Loucy (cell line): ENCODE results near the gene DNLZ.
"Not testable (repeated sequence)": the region's sequence is repeated elsewhere in the genome, so short reads cannot be mapped to it uniquely, and the experiment has no call there.

Source experiments
- H2AFZ ChIP-seq: fragments of 200-600 bp; sonication (generic); 2 replicates; pipeline ENCODE4 v1.6.0; 2016; ENCODE audit warnings: antibody characterized with exemption, mild to moderate bottlenecking, low read length, moderate library complexity
- H3F3A ChIP-seq: fragments of 200-600 bp; 2 replicates; pipeline ENCODE4 v1.6.0; 2016; ENCODE audit warnings: antibody characterized with exemption, low read depth, mild to moderate bottlenecking
- H3K27me3 ChIP-seq: fragments of 200-600 bp; sonication (generic); 2 replicates; pipeline ENCODE4 v1.6.1; 2014; ENCODE audit warnings: low read length, mild to moderate bottlenecking; ENCODE audit not compliant: insufficient read depth, poor library complexity, severe bottlenecking
- H3K36me3 ChIP-seq: fragments of 200-600 bp; sonication (generic); 2 replicates; pipeline ENCODE4 v1.6.1; 2016; ENCODE audit warnings: low read length; ENCODE audit not compliant: insufficient read depth
- H3K4me1 ChIP-seq: fragments of 200-600 bp; sonication (generic); 2 replicates; pipeline ENCODE4 v1.5.1; 2014; ENCODE audit warnings: low read length, mild to moderate bottlenecking; ENCODE audit not compliant: insufficient read depth, poor library complexity, severe bottlenecking
- H3K4me2 ChIP-seq: fragments of 200-600 bp; sonication (generic); 2 replicates; pipeline ENCODE4 v1.6.0; 2014; ENCODE audit warnings: antibody characterized with exemption, low read length, low read depth, mild to moderate bottlenecking; ENCODE audit not compliant: poor library complexity, severe bottlenecking
- H3K4me3 ChIP-seq: fragments of 200-600 bp; sonication (generic); 2 replicates; pipeline ENCODE4 v1.5.1; 2014; ENCODE audit warnings: low read length, mild to moderate bottlenecking, mixed read lengths; ENCODE audit not compliant: poor library complexity, severe bottlenecking
- H3K79me2 ChIP-seq: fragments of 200-600 bp; sonication (generic); 2 replicates; pipeline ENCODE4 v1.6.1; 2014; ENCODE audit warnings: low read length; ENCODE audit not compliant: insufficient read depth
- H3K9ac ChIP-seq: fragments of 200-600 bp; sonication (generic); 2 replicates; pipeline ENCODE4 v1.6.0; 2014; ENCODE audit warnings: mild to moderate bottlenecking, low read depth, low read length, moderate library complexity; ENCODE audit not compliant: poor library complexity, severe bottlenecking
- H3K9me2 ChIP-seq: fragments of 200-600 bp; sonication (generic); replicated peaks from 2 replicates; pipeline ENCODE4 v1.6.1; 2016; ENCODE audit warnings: low read depth, low read length, mixed read lengths
- H3K9me3 ChIP-seq: fragments of 200-600 bp; sonication (generic); 2 replicates; pipeline ENCODE4 v1.6.1; 2014; ENCODE audit warnings: mild to moderate bottlenecking, antibody characterized with exemption, low read length, low read depth; ENCODE audit not compliant: insufficient read depth
- H4K20me1 ChIP-seq: fragments of 200-600 bp; sonication (generic); 2 replicates; pipeline ENCODE4 v1.6.0; 2014; ENCODE audit warnings: antibody characterized with exemption, low read length, mild to moderate bottlenecking; ENCODE audit not compliant: insufficient read depth, poor library complexity, severe bottlenecking
- CTCF ChIP-seq: fragments of 200-600 bp; sonication (generic); conservative IDR thresholded peaks from 2 replicates; pipeline ENCODE4 v1.5.1; 2014; ENCODE audit warnings: mild to moderate bottlenecking, antibody characterized with exemption, low read length
- EZH2phosphoT487 ChIP-seq: fragments of 200-600 bp; IDR thresholded peaks from 2 replicates; pipeline ENCODE4 v1.6.1; 2018; ENCODE audit warnings: antibody characterized with exemption, mild to moderate bottlenecking, moderate library complexity, borderline replicate concordance

The DNLZ gene

DNA sequence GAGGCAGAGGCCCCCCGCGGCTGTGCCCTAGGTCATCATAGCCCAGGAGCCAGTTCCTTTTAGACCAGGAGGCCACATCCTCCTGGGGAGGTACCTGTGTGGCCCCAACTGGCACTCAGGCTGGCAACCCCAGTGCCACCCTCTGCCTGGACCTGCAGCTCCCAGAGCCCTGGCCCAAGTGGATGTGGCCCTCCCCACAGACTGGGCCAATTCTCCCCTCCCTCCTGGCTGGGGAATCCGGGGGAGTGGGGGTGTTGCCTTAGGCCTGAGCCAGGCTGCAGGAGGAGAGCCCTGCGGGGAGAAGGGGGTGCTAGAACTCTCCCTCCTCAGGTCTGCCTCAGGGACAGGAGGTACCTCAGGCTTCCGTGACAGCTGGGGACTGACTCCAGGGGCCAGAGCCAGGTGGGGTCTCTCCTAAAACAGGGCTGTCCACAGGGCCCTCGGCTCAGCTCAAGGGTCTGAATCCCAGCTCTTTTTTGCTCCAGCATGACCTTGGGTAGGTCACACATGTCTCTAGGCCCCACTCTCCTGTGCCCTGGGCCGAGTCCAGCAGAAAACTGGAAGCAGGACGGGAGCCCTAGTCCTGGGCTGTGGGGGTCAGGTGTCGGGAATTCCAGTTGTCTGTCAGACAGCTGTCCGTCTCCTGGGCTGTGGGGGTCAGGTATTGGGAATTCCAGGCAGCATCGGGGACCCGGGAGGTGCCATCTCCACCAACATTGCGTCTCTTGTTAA, 9.6 kb downstream of the DNLZ start:
- Histone ChIP-seq H3K36me3 (no peaks in the 10 kb centered on the region), H3K4me2 (no peak overlapping the region), H2AFZ (no peak overlapping the region), H3F3A (no peaks in the 10 kb centered on the region), H3K4me3 (no peak overlapping the region), H3K27me3 (no peaks in the 10 kb centered on the region), H4K20me1 (no peaks in the 10 kb centered on the region), H3K9me2 (no peaks in the 10 kb centered on the region), H3K79me2 (no peaks in the 10 kb centered on the region), H3K9me3 (no peaks in the 10 kb centered on the region), H3K9ac (no peak overlapping the region), H3K4me1 (no peaks in the 10 kb centered on the region)
- TF ChIP-seq EZH2phosphoT487 (no peak), CTCF (no peak)

DNA sequence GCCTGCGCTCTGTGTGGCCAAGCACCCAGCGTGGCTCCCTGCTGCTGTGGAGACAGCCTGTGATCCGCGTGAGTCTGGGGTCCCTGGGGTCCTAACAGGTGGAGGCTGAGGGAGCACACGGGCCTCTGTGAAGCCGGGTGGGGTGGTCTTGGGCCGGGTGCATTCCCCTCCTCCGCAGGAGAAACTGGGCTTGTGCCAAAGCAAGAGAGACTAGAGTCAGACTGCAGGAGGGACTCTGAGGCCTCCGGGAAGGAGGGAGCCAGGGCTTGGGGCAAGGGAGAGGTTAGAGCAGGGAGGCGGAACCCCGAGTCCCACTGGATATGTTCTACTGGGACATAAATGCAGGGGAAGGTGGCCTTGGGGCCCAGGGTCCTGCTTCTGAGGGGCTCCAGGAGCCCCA, 10.5 kb downstream of the DNLZ start:
- Histone ChIP-seq H3K79me2 (no peaks in the 10 kb centered on the region), H3K4me1 (no peaks in the 10 kb centered on the region), H4K20me1 (no peaks in the 10 kb centered on the region), H3K4me2 (no peak overlapping the region), H3K9me3 (no peaks in the 10 kb centered on the region), H3K9ac (no peak overlapping the region), H3K9me2 (no peaks in the 10 kb centered on the region), H3K27me3 (no peaks in the 10 kb centered on the region), H2AFZ (no peak overlapping the region), H3F3A (no peaks in the 10 kb centered on the region), H3K36me3 (no peaks in the 10 kb centered on the region), H3K4me3 (no peak overlapping the region)
- TF ChIP-seq EZH2phosphoT487, result no peak
- TF ChIP-seq CTCF, result no peak

DNA sequence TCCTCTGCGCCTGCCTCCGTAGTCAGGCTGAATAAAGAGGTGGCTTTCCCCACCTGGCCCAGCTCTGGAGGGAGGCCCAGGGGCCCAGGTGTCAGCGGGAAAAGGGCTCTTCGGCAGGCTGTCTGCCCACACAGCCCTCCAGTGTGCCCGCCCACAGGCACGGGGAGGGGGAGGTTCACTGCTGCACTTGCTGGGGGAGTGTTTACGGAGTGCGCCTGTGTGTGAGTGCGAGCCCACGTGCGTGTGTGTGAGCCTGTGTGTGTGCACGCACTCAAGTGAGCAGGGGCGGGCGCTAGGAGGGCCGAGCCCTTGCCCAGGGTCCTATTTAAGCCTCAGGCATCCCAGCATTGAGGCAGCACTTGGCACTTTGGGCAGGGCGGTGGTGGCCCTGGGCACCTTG, 10.9 kb downstream of the DNLZ start:
- Histone ChIP-seq H3K4me1 (no peaks in the 10 kb centered on the region), H3K36me3 (no peaks in the 10 kb centered on the region), H3K27me3 (no peaks in the 10 kb centered on the region), H4K20me1 (no peaks in the 10 kb centered on the region), H3K4me3 (no peak overlapping the region), H3K9me2 (no peaks in the 10 kb centered on the region), H3K79me2 (no peaks in the 10 kb centered on the region), H3K9me3 (no peaks in the 10 kb centered on the region), H3K4me2 (no peak overlapping the region), H3K9ac (no peak overlapping the region), H2AFZ (no peak overlapping the region), H3F3A (no peaks in the 10 kb centered on the region)
- TF ChIP-seq EZH2phosphoT487 (no peak), CTCF (no peak)

GRCh38 chr9:136351868-136352267, 11.7 kb downstream of the DNLZ start:
- not testable (repeated sequence) for H3K9me2 ChIP-seq, H3K9me3 ChIP-seq, H3K27me3 ChIP-seq, H3K79me2 ChIP-seq, H4K20me1 ChIP-seq, H2AFZ ChIP-seq, H3K36me3 ChIP-seq, H3K4me1 ChIP-seq, H3F3A ChIP-seq, H3K9ac ChIP-seq, H3K4me2 ChIP-seq, H3K4me3 ChIP-seq
